Measurements from ENCODE around the gene SCAMP1.

Gene SCAMP1

GRCh38 chr5:78515670-78516069 lies 155.3 kb downstream of the SCAMP1 start:
- peak; percentile 12 for DNase-seq

- DNase-seq: no peak
Observed at GRCh38 chr5:78518365-78519197, 158.2 kb downstream of the SCAMP1 start.

GRCh38 chr5:78519198-78519941 lies 159.0 kb downstream of the SCAMP1 start:
- DNase-seq: no peak

GRCh38 chr5:78521455-78521854 lies 161.0 kb downstream of the SCAMP1 start:
- DNase-seq: no peak

- DNase-seq: no peak
Observed at GRCh38 chr5:78522476-78523260, 162.3 kb downstream of the SCAMP1 start.

GRCh38 chr5:78523314-78524193 lies 163.1 kb downstream of the SCAMP1 start:
- no peak for DNase-seq

GRCh38 chr5:78526049-78526525 lies 165.7 kb downstream of the SCAMP1 start:
- no peak for DNase-seq

- DNase-seq: peak; percentile 43
Observed at GRCh38 chr5:78527054-78527859, 166.8 kb downstream of the SCAMP1 start.

- DNase-seq: no peak
Observed at GRCh38 chr5:78527925-78528324, 167.5 kb downstream of the SCAMP1 start.

All from OCI-M1 (cell line).